K562 (cell line): ENCODE measurements around the gene POLR2A. TPM values are rescaled to one million over a fixed set of nuclear protein-coding genes. Genes with fewer than 3 reads are reported as not detected.
A peak's percentile ranks its signal among the peaks of the same experiment; 100 is the strongest.
"Not testable (repeated sequence)": the region's sequence is repeated elsewhere in the genome, so short reads cannot be mapped to it uniquely, and the experiment has no call there.

Experiments used
- ATAC-seq: fragments of 200-7000 bp; cut with Tn5 transposase; 3 replicates; pipeline ENCODE4 v1.9.1; 2020; ENCODE audit warnings: moderate library complexity
- BruUV-seq: library from RNA; stranded (reverse); fragments of 400-500 nt; replicated peaks from 2 replicates; lab custom pipeline; 2021; lab: Mats Ljungman, UMichigan
- CTCF ChIA-PET: fragments of 300-600 bp; formaldehyde crosslinking; extraction: SDS; loops from one replicate; lab custom pipeline; 2021; ENCODE audit warnings: low intra/inter-chr PET ratio; lab: Yijun Ruan, JAX
- POLR2A ChIA-PET: fragments of 300-600, 350-650 bp; sonication (Branson Sonifier 250); formaldehyde crosslinking; extraction: SDS; loops from one replicate; lab custom pipeline; 2021; ENCODE audit warnings: antibody characterized with exemption, inconsistent platforms; lab: Yijun Ruan, JAX
- DNase-seq, 4 experiments: peaks; one replicate each; pipeline versions ENCODE4 v3.0.0 to v3.0.0-alpha.2; 2011 to 2018; ENCODE audit warnings: low spot score in 3 of 4, mixed read lengths in 3 of 4; ENCODE audit errors: extremely low read depth in 1 of 4
- FAIRE-seq: peaks from 2 replicates; lab custom pipeline; 2011; peaks lifted over from hg19 to GRCh38; lab: Jason Lieb, UNC
- H2AFZ ChIP-seq: 2 replicates; pipeline ENCODE4 v1.6.0; 2011; ENCODE audit warnings: low read depth, low read length, control low read depth, inconsistent platforms
- H3K27ac ChIP-seq: fragments of 200-600 bp; 3 replicates; pipeline ENCODE4 v1.8.0; 2011; ENCODE audit warnings: low read depth, mild to moderate bottlenecking, control low read depth, inconsistent platforms, low read length, moderate library complexity, mixed read lengths; ENCODE audit errors: extremely low read depth
- H3K27me3 ChIP-seq, 2 experiments: fragments of 300-600 bp in 1 of 2; 2 replicates in 1 of 2; 3 replicates in 1 of 2; pipeline versions ENCODE4 v1.6.0 to v1.8.0; 2011; ENCODE audit warnings: inconsistent platforms in 2 of 2, low read length in 2 of 2, mild to moderate bottlenecking in 1 of 2, mixed read lengths in 1 of 2, moderate library complexity in 1 of 2; ENCODE audit not compliant: control insufficient read depth in 2 of 2, insufficient read depth in 2 of 2
- H3K36me3 ChIP-seq: fragments of 300-600 bp; 3 replicates; pipeline ENCODE4 v1.8.0; 2011; ENCODE audit warnings: mild to moderate bottlenecking, low read length, inconsistent platforms; ENCODE audit not compliant: control insufficient read depth, insufficient read depth
- H3K4me1 ChIP-seq, 2 experiments: fragments of 200-600 bp in 1 of 2; replicated peaks in 1 of 2; 2 replicates in 1 of 2; 3 replicates in 1 of 2; pipeline versions ENCODE4 v1.5.1 to v1.8.0; 2011; ENCODE audit warnings: inconsistent platforms in 2 of 2, low read length in 2 of 2, mild to moderate bottlenecking in 1 of 2, mixed read lengths in 1 of 2, moderate library complexity in 1 of 2; ENCODE audit not compliant: control insufficient read depth in 2 of 2, insufficient read depth in 2 of 2
- H3K4me2 ChIP-seq: 2 replicates; pipeline ENCODE4 v1.6.1; 2011; ENCODE audit warnings: low read length, control low read depth, inconsistent platforms, mixed read lengths; ENCODE audit not compliant: insufficient read depth
- H3K4me3 ChIP-seq: fragments of 200-600 bp; sonication (generic), shearing (Covaris generic); 2 replicates; pipeline ENCODE4 v1.5.1; 2016; ENCODE audit warnings: control low read depth, inconsistent platforms
- H3K79me2 ChIP-seq: fragments of 200-600 bp; 3 replicates; pipeline ENCODE4 v1.8.0; 2011; ENCODE audit warnings: low read length, inconsistent platforms; ENCODE audit not compliant: control insufficient read depth, insufficient read depth
- H3K9ac ChIP-seq, 2 experiments: 2 replicates each; pipeline versions ENCODE4 v1.6.0 to v1.6.1; 2011; ENCODE audit warnings: low read depth in 2 of 2, low read length in 2 of 2, control low read depth in 1 of 2, inconsistent platforms in 1 of 2, mild to moderate bottlenecking in 1 of 2, mixed read lengths in 1 of 2; ENCODE audit not compliant: insufficient read depth in 1 of 2
- H3K9me1 ChIP-seq: one replicate; pipeline ENCODE4 v1.6.0; 2011; ENCODE audit warnings: inconsistent platforms, mild to moderate bottlenecking, low read length, moderate library complexity; ENCODE audit not compliant: control insufficient read depth, insufficient read depth
- H3K9me3 ChIP-seq: replicated peaks from 2 replicates; pipeline ENCODE4 v1.5.1; 2011; ENCODE audit warnings: low read depth, low read length, inconsistent platforms; ENCODE audit not compliant: control insufficient read depth, insufficient read depth
- H4K20me1 ChIP-seq: replicated peaks from 2 replicates; pipeline ENCODE4 v1.6.1; 2011; ENCODE audit warnings: low read length, inconsistent platforms, mixed read lengths; ENCODE audit not compliant: control insufficient read depth, insufficient read depth
- EP400 ChIP-seq: fragments of 450-650 bp; IDR thresholded peaks from 2 replicates; pipeline ENCODE4 v1.6.1; 2017; ENCODE audit warnings: antibody characterized with exemption, mild to moderate bottlenecking, moderate library complexity
- KLF10 ChIP-seq: fragments of 250-450 bp; sonication (Bioruptor Pico); IDR thresholded peaks from 2 replicates; pipeline ENCODE4 v1.6.1; 2021; ENCODE audit warnings: matching md5 sums
- LEF1 ChIP-seq: fragments of 450-650 bp; IDR thresholded peaks from 2 replicates; pipeline ENCODE4 v1.6.1; 2016; ENCODE audit warnings: mild to moderate bottlenecking
- MCM3 ChIP-seq: fragments of 450-650 bp; IDR thresholded peaks from 2 replicates; pipeline ENCODE4 v1.6.1; 2016
- POLR3G ChIP-seq: IDR thresholded peaks from 2 replicates; pipeline ENCODE4 v1.6.1; 2011; ENCODE audit not compliant: insufficient read length, insufficient replicate concordance; ENCODE audit errors: extremely low read depth
- RFX1 ChIP-seq: fragments of 450-650 bp; IDR thresholded peaks from 2 replicates; pipeline ENCODE4 v1.6.1; 2016; ENCODE audit warnings: mild to moderate bottlenecking, moderate library complexity
- SUPT5H ChIP-seq: fragments of 450-650 bp; IDR thresholded peaks from 2 replicates; pipeline ENCODE4 v1.6.1; 2016
- TGIF2 ChIP-seq: sonication (generic); formaldehyde crosslinking; IDR thresholded peaks from 2 replicates; pipeline ENCODE4 v1.8.1; 2022; ENCODE audit warnings: mild to moderate bottlenecking, missing genetic modification reagents, moderate library complexity
- ZNF551 ChIP-seq: fragments of 250-450 bp; sonication (Bioruptor Pico); IDR thresholded peaks from 2 replicates; pipeline ENCODE4 v1.5.0; 2021; ENCODE audit warnings: mild to moderate bottlenecking, moderate library complexity
- ZNF696 ChIP-seq: fragments of 250-450 bp; sonication (Bioruptor Pico); conservative IDR thresholded peaks from 2 replicates; pipeline ENCODE4 v1.4.0; 2020; ENCODE audit warnings: mild to moderate bottlenecking, moderate library complexity
- ZNF79 ChIP-seq: fragments of 250-450 bp; sonication (Bioruptor Pico); IDR thresholded peaks from 2 replicates; pipeline ENCODE4 v1.4.0; 2020; ENCODE audit warnings: low read depth, mild to moderate bottlenecking, moderate library complexity
- ZSCAN32 ChIP-seq: fragments of 450-650 bp; formaldehyde crosslinking; IDR thresholded peaks from 2 replicates; pipeline ENCODE4 v1.4.0; 2020; ENCODE audit warnings: mild to moderate bottlenecking, moderate library complexity
- WGBS: fragments of 100-300 bp; shearing (Covaris generic); methylation state at CpG from one replicate; pipeline ENCODE4 v1.1.6; 2016; ENCODE audit warnings: low coverage, mixed read lengths; ENCODE audit not compliant: insufficient coverage; ENCODE audit errors: missing lambda C conversion rate; 5-methylcytosine and 5-hydroxymethylcytosine counted together
- in situ Hi-C: fragments of 300-500 bp; cut with MboI; formaldehyde crosslinking; loops from 4 replicates; pipeline ENCODE4 v1.15.0; 2018; ENCODE audit warnings: inconsistent platforms, mixed read lengths
- intact Hi-C: fragments of 100-400 bp; cut with micrococcal nuclease; formaldehyde crosslinking; loops from 2 replicates; pipeline ENCODE4 v1.14.2; 2022
- polyA plus RNA-seq, 8 experiments: library from polyadenylated mRNA; depleted of rRNA in 4 of 8; stranded (reverse) in 5 of 8; unstranded in 3 of 8; fragments of >200 nt; fragmentation: Nextera tagmentation in 2 of 8; fragmentation: Illumina TruSeq in 1 of 8; extraction: Ambion mirVana in 2 of 8; extraction: Trizol in 1 of 8; gene quantifications; 2 replicates each; pipeline versions ENCODE4 v1.2.1 to v1.2.3, GENCODE V29; 2011 to 2014; ENCODE audit warnings: inconsistent platforms in 1 of 8, missing spikeins in 1 of 8
- total RNA-seq, 7 experiments: library from RNA; depleted of rRNA in 6 of 7; stranded (reverse); fragments of >200 nt in 6 of 7; fragmentation: Illumina TruSeq in 2 of 7; extraction: Trizol in 2 of 7; gene quantifications; 2 replicates each; pipeline versions ENCODE4 v1.2.1 to v1.2.3, GENCODE V29; 2011 to 2021; ENCODE audit warnings: low replicate concordance in 1 of 7
- TF ChIP-seq, protein P1 (sequence below): fragments of 200-800 bp; sonication (Bioruptor generic); IDR thresholded peaks from 2 replicates; pipeline ENCODE4 v1.6.1; 2017; ENCODE audit warnings: missing genetic modification characterization, missing compliant biosample characterization
- TF ChIP-seq, protein P2 (sequence below): sonication (generic); formaldehyde crosslinking; IDR thresholded peaks from 2 replicates; pipeline ENCODE4 v1.9.0; 2022; ENCODE audit warnings: mild to moderate bottlenecking, missing genetic modification reagents

POLR2A gene
- total and polyA plus RNA-seq, 9 of the 15 experiments (the other 6 are each of a cell fraction or from before 2014, with no cell fraction given), result 1.3 to 109 (median 12.4) TPM

DNA sequence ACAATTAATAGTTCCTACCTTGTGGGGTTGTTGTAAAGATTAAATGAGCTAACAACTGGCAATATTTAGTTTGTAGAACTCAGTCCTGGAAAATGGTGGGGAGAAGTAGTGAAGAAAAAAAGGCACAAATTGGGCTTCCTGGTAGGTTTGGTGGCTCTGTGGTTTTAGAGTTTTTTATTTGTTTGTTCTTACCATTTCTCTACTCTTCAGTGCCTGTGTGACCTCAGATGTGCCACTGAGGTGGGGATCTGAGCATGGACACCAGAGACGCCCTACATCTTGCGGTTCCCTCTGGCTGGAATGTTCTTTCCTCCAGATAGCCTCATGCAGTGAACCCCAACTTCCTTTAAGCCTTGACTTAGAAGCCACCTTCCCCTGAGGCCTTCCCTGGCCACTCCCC lies 12.4 kb upstream of the POLR2A start (continued):
- TF ChIP-seq POLR3G (no peak), ZSCAN32 (no peak)

DNA sequence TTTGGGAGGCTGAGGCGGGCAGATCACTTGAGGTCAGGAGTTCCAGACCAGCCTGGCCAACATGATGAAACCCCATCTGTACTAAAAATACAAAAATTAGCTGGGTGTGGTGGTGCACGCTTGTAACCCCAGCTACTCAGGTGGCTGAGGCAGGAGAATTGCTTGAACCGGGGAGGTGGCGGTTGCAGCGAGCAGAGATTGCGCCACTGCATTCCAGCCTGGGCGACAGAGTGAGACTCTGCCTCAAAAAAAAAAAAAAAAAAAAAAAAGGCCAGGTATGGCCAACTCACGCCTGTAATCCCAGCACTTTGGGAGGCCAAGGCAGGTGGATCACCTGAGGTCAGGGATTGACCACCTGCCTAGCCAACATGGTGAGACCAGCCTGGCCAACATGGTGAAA lies 9.4 kb upstream of the POLR2A start:
- WGBS, result 79% methylated on average over 6 of the region's 8 CpGs
- POLR2A ChIA-PET, result interaction anchor here (1.2 to 1.3 kb wide), 2 partner anchors 14 to 22 kb away, joined by 3 to 6 read pairs; no protein-coding TSS in a partner anchor
- H3K36me3 ChIP-seq, H3K27me3 ChIP-seq, H3K4me2 ChIP-seq, H3K4me3 ChIP-seq, intact Hi-C loops, H3K9me3 ChIP-seq, FAIRE-seq, H3K9me1 ChIP-seq, in situ Hi-C loops, H3K9ac ChIP-seq, DNase-seq, ATAC-seq, CTCF ChIA-PET, H2AFZ ChIP-seq, BruUV-seq: not testable (repeated sequence)
- H3K27ac ChIP-seq, result peak overlapping the region; percentile 92; the same call in 1 of the 3 replicates
- peaks cover 85% of the 10 kb centered on the region for H3K79me2 ChIP-seq
- H3K4me1 ChIP-seq, result peaks cover 34 to 43% of the 10 kb centered on the region in 2 experiments
- H4K20me1 ChIP-seq, result 0 out of 2 replicates have a peak, but pooled peaks cover 13% of the 10 kb centered on the region

DNA sequence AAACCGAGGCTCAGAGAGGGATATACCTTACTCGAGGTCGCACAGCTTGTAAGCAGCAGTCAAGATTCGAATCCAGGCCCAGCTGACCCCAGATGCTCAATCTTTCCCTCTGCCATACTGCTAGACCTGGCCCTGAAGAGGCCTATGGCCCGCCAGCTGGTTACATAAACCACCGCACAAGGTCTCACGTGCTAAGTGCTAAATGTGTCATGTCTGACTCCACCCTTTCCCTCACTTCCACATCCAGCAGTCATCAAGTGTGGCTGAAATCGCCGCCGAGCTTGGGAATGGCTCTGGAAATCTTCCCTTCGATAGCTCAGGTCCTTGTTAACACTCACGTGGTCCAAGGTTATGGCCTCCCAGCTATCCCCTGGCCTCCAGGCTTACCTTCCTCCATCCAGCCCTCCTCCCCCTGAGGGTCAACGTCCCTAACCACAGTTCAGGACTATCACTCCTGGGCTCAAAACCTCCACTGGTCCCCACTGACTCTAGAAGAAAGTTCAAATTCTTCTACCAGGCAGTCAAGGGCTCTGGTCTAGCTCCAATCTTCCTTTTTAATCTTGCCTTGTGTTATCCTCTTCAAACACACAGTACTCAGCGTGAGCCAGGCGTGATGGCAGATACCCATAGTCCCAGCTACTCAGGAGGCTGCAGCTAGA lies 8.3 kb upstream of the POLR2A start:
- peak overlapping the region; percentile 93 for H3K4me2 ChIP-seq
- intact Hi-C loops, result no loop called here
- no peak for TF ChIP-seq RFX1
- TF ChIP-seq TGIF2 (CRISPR knock-in tag), result no peak
- TF ChIP-seq KLF10 (CRISPR knock-in tag), result no peak
- TF ChIP-seq ZNF551, result no peak
- TF ChIP-seq LEF1, result peak; percentile 30
- TF ChIP-seq, protein P1, sequence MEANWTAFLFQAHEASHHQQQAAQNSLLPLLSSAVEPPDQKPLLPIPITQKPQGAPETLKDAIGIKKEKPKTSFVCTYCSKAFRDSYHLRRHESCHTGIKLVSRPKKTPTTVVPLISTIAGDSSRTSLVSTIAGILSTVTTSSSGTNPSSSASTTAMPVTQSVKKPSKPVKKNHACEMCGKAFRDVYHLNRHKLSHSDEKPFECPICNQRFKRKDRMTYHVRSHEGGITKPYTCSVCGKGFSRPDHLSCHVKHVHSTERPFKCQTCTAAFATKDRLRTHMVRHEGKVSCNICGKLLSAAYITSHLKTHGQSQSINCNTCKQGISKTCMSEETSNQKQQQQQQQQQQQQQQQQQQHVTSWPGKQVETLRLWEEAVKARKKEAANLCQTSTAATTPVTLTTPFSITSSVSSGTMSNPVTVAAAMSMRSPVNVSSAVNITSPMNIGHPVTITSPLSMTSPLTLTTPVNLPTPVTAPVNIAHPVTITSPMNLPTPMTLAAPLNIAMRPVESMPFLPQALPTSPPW (CRISPR knock-in tag), result peak; percentile 51
- no peak for TF ChIP-seq ZNF79 (CRISPR knock-in tag)
- no peak for TF ChIP-seq MCM3
- TF ChIP-seq ZNF696 (CRISPR knock-in tag), result no peak
- TF ChIP-seq, protein P2, sequence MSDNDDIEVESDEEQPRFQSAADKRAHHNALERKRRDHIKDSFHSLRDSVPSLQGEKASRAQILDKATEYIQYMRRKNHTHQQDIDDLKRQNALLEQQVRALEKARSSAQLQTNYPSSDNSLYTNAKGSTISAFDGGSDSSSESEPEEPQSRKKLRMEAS (CRISPR knock-in tag), result peak; percentile 66
- peak; percentile 36; the same call in 1 of the 2 replicates for TF ChIP-seq EP400
- no peak for TF ChIP-seq SUPT5H

More for the DNA sequence above, 8.3 kb upstream of the POLR2A start:
- Histone ChIP-seq H3K9ac (peak overlapping the region; percentile 53 to 83; a peak in 3 of 4 replicates), H2AFZ (peak overlapping the region; percentile 60), H3K27me3 (no peaks in the 10 kb centered on the region), H3K79me2 (peaks cover 86% of the 10 kb centered on the region), H3K9me3 (no peaks in the 10 kb centered on the region), H3K9me1 (no peaks in the 10 kb centered on the region), H3K4me1 (peaks cover 37 to 53% of the 10 kb centered on the region in 2 experiments), H3K36me3 (no peaks in the 10 kb centered on the region; the same call in 1 of the 3 replicates), H3K27ac (peak overlapping the region; percentile 92), H3K4me3 (no peak overlapping the region), H4K20me1 (0 out of 2 replicates have a peak, but pooled peaks cover 13% of the 10 kb centered on the region)
- peak; percentile 96 for FAIRE-seq
- in situ Hi-C loops, result no loop called here
- BruUV-seq, result no TSS peak
- WGBS, result 12% methylated on average over 15 of the region's 15 CpGs
- ATAC-seq, result peak; percentile 72
- ChIA-PET POLR2A (interaction anchor here (0.6 to 2.6 kb wide), 9 partner anchors 9 to 254 kb away, joined by 3 to 13 read pairs (median 6); partner anchors contain the start of genes POLR2A and SPEM2), CTCF (no interaction called here)
- peak in 3 of 4 experiments; percentile 39 to 80 (median 66) for DNase-seq
